Hepatocyte (in vitro differentiated cells): Measurements from ENCODE around the gene LPP.

ENCODE experiments used
- CTCF ChIP-seq: fragments of 200-600 bp; sonication (generic); IDR thresholded peaks from 2 replicates; pipeline ENCODE4 v1.5.1; 2016; ENCODE audit warnings: antibody characterized with exemption, mild to moderate bottlenecking; ENCODE audit not compliant: poor library complexity
- EZH2phosphoT487 ChIP-seq: fragments of 200-600 bp; sonication (generic); IDR thresholded peaks from one replicate; pipeline ENCODE4 v1.6.1; 2018; ENCODE audit warnings: antibody characterized with exemption, mild to moderate bottlenecking, low read depth, moderate library complexity; ENCODE audit not compliant: unreplicated experiment, severe bottlenecking

- no peak for TF ChIP-seq CTCF
- TF ChIP-seq EZH2phosphoT487 = no peak
Measured at GRCh38 chr3:188814581-188814980, 660.6 kb downstream of the LPP start.
